IMR-90 (cell line): ENCODE results near the gene APMAP. TPM values are rescaled to one million over a fixed set of nuclear protein-coding genes. Genes with fewer than 3 reads are reported as not detected.

Experiments
- ATAC-seq: fragments of 200-7000 bp; cut with Tn5 transposase; 2 replicates; pipeline ENCODE4 v1.9.1; 2020; ENCODE audit warnings: low read depth, mild to moderate bottlenecking, moderate library complexity
- BruUV-seq: library from RNA; stranded (reverse); fragments of 400-500 nt; replicated peaks from 2 replicates; lab custom pipeline; 2021; lab: Mats Ljungman, UMichigan
- CTCF ChIA-PET: fragments of 300-600 bp; formaldehyde crosslinking; extraction: SDS; loops from one replicate; lab custom pipeline; 2021; ENCODE audit warnings: antibody characterized with exemption; lab: Yijun Ruan, JAX
- POLR2A ChIA-PET: fragments of 300-600 bp; sonication (Branson Sonifier 250); formaldehyde crosslinking; loops from one replicate; lab custom pipeline; 2022; ENCODE audit warnings: antibody characterized with exemption; ENCODE audit not compliant: unreplicated experiment; lab: Charles Lee
- DNase-seq: peaks from one replicate; pipeline ENCODE4 v3.0.0; 2013
- H2AFZ ChIP-seq: replicated peaks from 2 replicates; pipeline ENCODE3; 2013; ENCODE audit warnings: low read length, mild to moderate bottlenecking; ENCODE audit not compliant: poor library complexity
- H2AK5ac ChIP-seq: 2 replicates; pipeline ENCODE4 v1.6.1; 2013; ENCODE audit warnings: low read depth, low read length, inconsistent platforms
- H2AK9ac ChIP-seq: replicated peaks from 2 replicates; pipeline ENCODE3; 2013; ENCODE audit warnings: mild to moderate bottlenecking, low read depth, low read length, moderate library complexity; ENCODE audit not compliant: poor library complexity
- H2BK120ac ChIP-seq: 2 replicates; pipeline ENCODE4 v1.6.1; 2013; ENCODE audit warnings: low read depth, low read length, inconsistent platforms
- H2BK15ac ChIP-seq: 3 replicates; pipeline ENCODE4 v1.6.1; 2013; ENCODE audit warnings: low read depth, low read length, inconsistent platforms
- H2BK20ac ChIP-seq: 2 replicates; pipeline ENCODE4 v1.6.1; 2013; ENCODE audit warnings: low read depth, mild to moderate bottlenecking, inconsistent platforms, low read length, moderate library complexity
- H2BK5ac ChIP-seq: 2 replicates; pipeline ENCODE4 v1.6.1; 2013; ENCODE audit warnings: mild to moderate bottlenecking, low read depth, low read length, inconsistent platforms; ENCODE audit not compliant: poor library complexity, severe bottlenecking
- H3K14ac ChIP-seq: replicated peaks from 2 replicates; pipeline ENCODE4 v1.6.1; 2013; ENCODE audit warnings: low read depth, low read length, inconsistent platforms
- H3K18ac ChIP-seq: 2 replicates; pipeline ENCODE4 v1.6.1; 2013; ENCODE audit warnings: low read depth, low read length, control low read depth
- H3K23ac ChIP-seq: 2 replicates; pipeline ENCODE4 v1.6.1; 2013; ENCODE audit warnings: low read depth, low read length, inconsistent platforms
- H3K27ac ChIP-seq: 2 replicates; pipeline ENCODE4 v1.5.1; 2013; ENCODE audit warnings: mild to moderate bottlenecking, control low read depth, low read length; ENCODE audit not compliant: insufficient read depth
- H3K27me3 ChIP-seq: 2 replicates; pipeline ENCODE4 v1.6.1; 2013; ENCODE audit warnings: low read length; ENCODE audit not compliant: control insufficient read depth, insufficient read depth
- H3K36me3 ChIP-seq: 2 replicates; pipeline ENCODE4 v1.6.1; 2013; ENCODE audit warnings: low read length, mixed read lengths; ENCODE audit not compliant: control insufficient read depth, insufficient read depth
- H3K4ac ChIP-seq: 2 replicates; pipeline ENCODE4 v1.6.1; 2013; ENCODE audit warnings: low read depth, low read length, inconsistent platforms
- H3K4me1 ChIP-seq: 2 replicates; pipeline ENCODE4 v1.6.1; 2013; ENCODE audit warnings: low read length, mixed read lengths; ENCODE audit not compliant: control insufficient read depth, insufficient read depth
- H3K4me2 ChIP-seq: 2 replicates; pipeline ENCODE4 v1.6.1; 2013; ENCODE audit warnings: low read depth, mild to moderate bottlenecking, control low read depth, low read length, moderate library complexity
- H3K4me3 ChIP-seq: 2 replicates; pipeline ENCODE4 v1.5.1; 2013; ENCODE audit warnings: low read depth, mild to moderate bottlenecking, control low read depth, low read length, moderate library complexity; ENCODE audit not compliant: insufficient read depth
- H3K56ac ChIP-seq: 2 replicates; pipeline ENCODE4 v1.6.1; 2013; ENCODE audit warnings: low read length, inconsistent platforms; ENCODE audit not compliant: insufficient read depth; ENCODE audit errors: extremely low read depth
- H3K79me1 ChIP-seq, 2 experiments: 2 replicates each; pipeline ENCODE4 v1.6.1; 2013; ENCODE audit warnings: low read length in 2 of 2, inconsistent platforms in 1 of 2, low read depth in 1 of 2
- H3K9ac ChIP-seq: 2 replicates; pipeline ENCODE4 v1.6.1; 2013; ENCODE audit warnings: low read depth, low read length, control low read depth
- H3K9me1 ChIP-seq: 2 replicates; pipeline ENCODE4 v1.6.1; 2013; ENCODE audit warnings: low read length, inconsistent platforms; ENCODE audit not compliant: insufficient read depth
- H3K9me3 ChIP-seq: 2 replicates; pipeline ENCODE4 v1.6.1; 2013; ENCODE audit warnings: low read length; ENCODE audit not compliant: control insufficient read depth, insufficient read depth
- H4K20me1 ChIP-seq: 2 replicates; pipeline ENCODE4 v1.6.1; 2013; ENCODE audit warnings: low read length, inconsistent platforms; ENCODE audit not compliant: insufficient read depth
- H4K5ac ChIP-seq: 2 replicates; pipeline ENCODE4 v1.6.1; 2013; ENCODE audit warnings: mild to moderate bottlenecking, low read depth, low read length, control low read depth
- H4K8ac ChIP-seq, 2 experiments: 2 replicates each; pipeline ENCODE4 v1.6.1; 2013; ENCODE audit warnings: low read depth in 2 of 2, low read length in 2 of 2, control low read depth in 1 of 2, inconsistent platforms in 1 of 2
- H4K91ac ChIP-seq: 2 replicates; pipeline ENCODE4 v1.6.1; 2013; ENCODE audit warnings: low read depth, low read length, inconsistent platforms; ENCODE audit not compliant: insufficient read depth
- ELK1 ChIP-seq: fragments of 150-350 bp; IDR thresholded peaks from 2 replicates; pipeline ENCODE4 v1.6.1; 2016; ENCODE audit warnings: low read depth, mild to moderate bottlenecking, low read length, moderate library complexity, borderline replicate concordance
- MXI1 ChIP-seq: IDR thresholded peaks from 2 replicates; pipeline ENCODE4 v1.6.1; 2012; ENCODE audit warnings: low read depth, mild to moderate bottlenecking, low read length, moderate library complexity, borderline replicate concordance
- RCOR1 ChIP-seq: IDR thresholded peaks from 2 replicates; pipeline ENCODE4 v1.6.1; 2012; ENCODE audit warnings: mild to moderate bottlenecking, low read length, improper control_type of control experiment; ENCODE audit not compliant: insufficient replicate concordance
- USF2 ChIP-seq: fragments of 150-350 bp; IDR thresholded peaks from 2 replicates; pipeline ENCODE4 v1.6.1; 2017; ENCODE audit warnings: mild to moderate bottlenecking, antibody characterized with exemption, low read length, low read depth
- WGBS, 2 experiments: methylation state at CpG; one replicate each; pipeline versions ENCODE4 v1.1.5 to v1.1.7; 2013; ENCODE audit warnings: missing lambda C conversion rate in 2 of 2; ENCODE audit not compliant: insufficient read length in 1 of 2; ENCODE audit errors: extremely low coverage in 2 of 2; 5-methylcytosine and 5-hydroxymethylcytosine counted together
- dilution Hi-C: fragments of 300-500 bp; cut with HindIII; formaldehyde crosslinking; loops from one replicate; pipeline ENCODE4 v1.14.3; 2018; ENCODE audit warnings: low sequenced_read_pairs; ENCODE audit not compliant: unreplicated experiment
- in situ Hi-C: fragments of 300-500 bp; cut with MboI; formaldehyde crosslinking; loops from 3 replicates; pipeline ENCODE4 v1.14.3; 2019; ENCODE audit warnings: low sequenced_read_pairs, inconsistent platforms, mixed read lengths
- intact Hi-C: fragments of 100-400 bp; cut with micrococcal nuclease; formaldehyde crosslinking; loops from 2 replicates; pipeline ENCODE4 v1.10.0; 2022
- polyA plus RNA-seq, 3 experiments: library from polyadenylated mRNA; depleted of rRNA; stranded (reverse); fragments of >200 nt; gene quantifications; 2 replicates each; pipeline ENCODE4 v1.2.3, GENCODE V29; 2012; ENCODE audit warnings: low replicate concordance in 1 of 3
- total RNA-seq: library from RNA; depleted of rRNA; stranded (reverse); fragments of >200 nt; gene quantifications from 2 replicates; pipeline ENCODE4 v1.2.3, GENCODE V29; 2012

Gene APMAP
- total and polyA plus RNA-seq, 2 of the 4 experiments (the other 2 are of a cell fraction) = 67.2 to 88.8 TPM

- TF ChIP-seq MXI1 = no peak
These were observed 74.6 kb downstream of the APMAP start (continued) for GRCh38 chr20:24917797-24918578.

- Histone ChIP-seq H3K4me3 (no peak overlapping the region), H3K18ac (no peak overlapping the region), H4K5ac (no peak overlapping the region), H3K27ac (no peak overlapping the region), H3K9me1 (no peaks in the 10 kb centered on the region), H3K79me1 (no peaks in the 10 kb centered on the region), H2AK5ac (no peak overlapping the region), H3K36me3 (no peaks in the 10 kb centered on the region), H3K9me3 (no peaks in the 10 kb centered on the region), H4K8ac (no peak overlapping the region), H3K9ac (no peak overlapping the region), H4K20me1 (no peaks in the 10 kb centered on the region), H2BK120ac (no peak overlapping the region), H4K91ac (no peak overlapping the region), H2AFZ (no peak overlapping the region), H3K27me3 (peaks cover 20% of the 10 kb centered on the region; the same call in 1 of the 2 replicates), H3K4me2 (no peak overlapping the region), H2AK9ac (no peak overlapping the region), H2BK5ac (no peak overlapping the region), H3K4me1 (no peaks in the 10 kb centered on the region), H3K23ac (no peak overlapping the region), H3K56ac (no peak overlapping the region), H2BK15ac (no peak overlapping the region), H2BK20ac (no peak overlapping the region), H3K14ac (no peak overlapping the region), H3K4ac (no peak overlapping the region)
- CTCF ChIA-PET = no interaction called here
- intact Hi-C loops = no loop called here
- DNase-seq = no peak
- dilution Hi-C loops = no loop called here
- no TSS peak for BruUV-seq
- WGBS, 2 experiments = 89% methylated on average over 5 of the region's 7 CpGs; no CpG with 5 or more reads in 1 of the 2 experiments
- no peak for ATAC-seq
- TF ChIP-seq ELK1 (no peak), USF2 (no peak), RCOR1 (no peak)
- in situ Hi-C loops = loop anchor here (5.0 to 25.0 kb wide), 2 partner anchors 755 to 980 kb away; no protein-coding TSS in a partner anchor
- POLR2A ChIA-PET = no interaction called here
These were observed 75.5 kb downstream of the APMAP start for GRCh38 chr20:24917056-24917455.
